Stimulated activated CD8-positive, alpha-beta memory T cell treated with anti-CD3 and anti-CD28 coated beads, Interleukin-12 subunit alpha, Interleukin-12 subunit beta, amount 100 ng/mL, for 24 hours (primary cell): ENCODE data around the gene C3orf49.

Source experiments
- DNase-seq: peaks from one replicate; pipeline ENCODE4 v3.0.0-alpha.2; 2020; ENCODE audit errors: extremely low read depth

The C3orf49 gene

DNA sequence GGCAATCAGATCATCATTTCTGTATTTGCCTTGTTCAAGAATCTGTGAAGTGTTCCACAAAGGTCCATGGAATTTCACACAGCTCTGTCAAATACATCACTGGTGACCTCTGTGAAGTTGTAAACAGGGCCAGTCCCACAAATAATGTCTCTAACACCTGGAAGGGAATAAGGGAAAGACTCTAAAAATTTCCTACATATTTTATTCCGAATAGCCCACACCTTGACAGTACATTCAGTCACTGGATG, at the start of gene C3orf49:
C3orf49 (plus strand) TSS at position 149 of the 248 bp plus-strand sequence. CDS start 173 bp downstream, outside the sequence.
- no peak for DNase-seq

GRCh38 chr3:63774781-63775180, 44.3 kb upstream of the C3orf49 start:
- DNase-seq: no peak

GRCh38 chr3:63779227-63779626, 39.9 kb upstream of the C3orf49 start:
- no peak for DNase-seq

GRCh38 chr3:63791974-63792373, 27.1 kb upstream of the C3orf49 start:
- no peak for DNase-seq

- no peak for DNase-seq
Measured at GRCh38 chr3:63795438-63795837, 23.7 kb upstream of the C3orf49 start.

- DNase-seq: no peak
Measured at GRCh38 chr3:63798544-63798943, 20.6 kb upstream of the C3orf49 start.

- no peak for DNase-seq
Measured at GRCh38 chr3:63798949-63799348, 20.1 kb upstream of the C3orf49 start.

GRCh38 chr3:63800097-63800496, 19.0 kb upstream of the C3orf49 start:
- DNase-seq: no peak

DNA sequence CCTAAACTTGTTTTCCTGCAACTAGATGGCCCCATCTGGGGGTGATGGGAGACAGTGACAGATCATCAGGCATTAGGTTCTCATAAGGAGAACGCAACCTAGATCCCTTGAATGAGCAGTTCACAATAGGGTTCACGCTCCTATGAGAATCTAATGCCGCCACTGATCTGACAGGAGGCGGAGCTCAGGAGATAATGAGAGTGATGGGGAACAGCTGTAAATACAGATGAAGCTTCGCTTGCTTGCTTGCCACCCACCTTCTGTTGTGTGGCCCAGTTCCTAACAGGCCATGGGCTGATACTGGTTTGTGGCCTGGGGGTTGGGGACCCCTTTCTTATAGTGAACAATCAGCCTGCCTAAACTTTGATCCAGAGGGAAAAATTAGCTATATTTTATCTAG, 15.2 kb upstream of the C3orf49 start:
- DNase-seq: no peak

DNA sequence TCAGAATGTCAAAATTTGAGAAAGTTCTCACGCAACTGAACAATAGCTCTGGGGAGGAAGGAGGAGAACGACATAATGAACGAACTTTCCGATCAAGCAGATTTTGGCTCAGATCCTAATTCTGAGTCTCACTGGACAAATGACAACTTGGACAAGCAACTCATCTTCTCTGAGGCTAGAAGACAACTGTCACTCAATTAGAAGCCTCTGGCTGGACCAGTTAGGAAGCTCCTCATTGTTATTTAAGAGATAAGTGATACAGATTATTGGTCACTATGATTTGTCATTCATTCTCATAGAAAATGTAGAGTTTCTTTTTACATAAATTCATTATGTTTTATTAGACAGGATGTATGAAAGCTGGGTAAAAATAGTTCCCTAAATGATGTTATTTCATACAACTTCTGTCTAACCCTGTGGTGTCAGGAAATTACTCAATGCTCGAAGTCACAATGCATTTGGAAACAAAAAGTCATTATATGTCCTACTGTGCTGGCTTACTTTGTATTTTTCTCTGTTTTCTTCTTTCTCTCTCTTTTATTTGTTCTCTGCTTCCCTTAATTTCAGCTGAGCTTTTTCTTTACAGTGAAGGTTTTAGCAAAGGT, 11.0 kb upstream of the C3orf49 start:
- no peak for DNase-seq

DNA sequence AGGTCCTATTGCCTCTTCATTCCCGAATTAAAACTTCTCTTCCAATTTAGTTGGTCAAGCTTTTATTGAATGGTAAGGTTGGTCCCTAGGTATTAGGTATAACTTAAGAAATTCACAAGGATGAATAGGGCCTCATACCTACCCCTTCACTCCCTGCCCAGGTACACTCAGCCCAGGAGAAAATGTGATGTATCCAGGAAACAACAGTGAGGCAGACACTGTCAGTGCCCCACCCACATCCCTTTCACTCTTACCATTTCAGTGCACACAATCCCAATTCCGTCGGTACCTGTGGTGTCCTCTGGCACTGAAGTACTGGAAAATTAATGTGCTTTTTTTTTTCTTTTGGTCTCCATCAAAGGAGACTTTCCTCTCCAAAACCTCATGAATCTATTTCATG, 10.5 kb upstream of the C3orf49 start:
- DNase-seq: no peak

DNA sequence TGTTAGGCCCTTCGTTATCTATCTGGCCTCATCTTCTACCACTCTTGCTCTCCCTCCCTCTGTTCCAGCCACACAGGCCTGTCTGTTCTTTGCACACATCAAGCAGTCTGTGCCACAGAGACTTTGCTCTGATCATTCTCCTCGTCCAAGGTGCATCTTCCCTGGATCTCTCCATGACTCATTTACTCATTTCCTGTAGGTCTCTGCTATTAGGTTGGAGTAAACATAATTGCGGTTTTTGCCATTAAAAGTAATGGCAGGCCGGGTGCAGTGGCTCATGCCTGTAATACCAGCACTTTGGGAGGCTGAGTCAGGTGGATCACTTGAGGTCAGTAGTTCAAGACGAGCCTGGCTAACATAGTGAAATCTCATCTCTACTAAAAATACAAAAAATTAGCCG, 9.5 kb upstream of the C3orf49 start:
- DNase-seq: no peak

DNA sequence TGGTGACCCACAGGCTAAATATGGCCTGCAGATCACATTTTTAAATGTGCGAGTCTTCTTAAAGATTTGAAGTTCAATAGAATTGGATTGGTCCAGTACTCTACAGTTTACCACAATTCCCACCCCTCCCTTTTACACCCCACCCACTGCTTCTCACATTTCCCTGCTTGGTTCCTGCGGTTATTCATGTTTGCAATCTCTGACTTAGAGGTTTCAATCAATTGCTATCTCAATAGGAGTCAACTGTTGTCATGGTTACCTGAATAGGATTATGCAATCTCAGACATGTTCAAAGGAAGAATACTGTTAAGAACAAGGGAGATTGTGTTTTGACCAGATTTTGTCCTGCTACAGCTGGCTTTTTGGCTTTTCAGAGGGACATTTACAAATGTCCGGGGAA, 4.9 kb upstream of the C3orf49 start:
- DNase-seq: no peak

DNA sequence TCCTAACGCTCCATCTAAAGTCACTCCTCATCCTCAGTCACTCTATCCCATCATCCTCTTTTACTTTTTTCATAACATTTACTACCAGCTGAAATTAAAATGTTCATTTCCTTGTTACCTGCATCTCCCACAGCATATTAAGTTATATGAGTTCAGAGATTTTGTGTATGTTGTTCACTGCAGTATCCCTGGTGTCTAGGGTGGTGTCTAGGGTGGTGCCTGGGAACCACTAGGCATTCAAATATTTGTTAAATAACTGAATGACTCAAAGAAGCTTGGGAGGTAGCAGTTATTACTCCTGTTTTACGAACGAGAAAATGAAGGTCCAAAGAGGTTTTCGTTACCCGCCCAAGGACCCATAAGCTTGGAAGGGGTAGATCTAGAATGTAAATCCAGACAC, 1.9 kb upstream of the C3orf49 start:
- no peak for DNase-seq

- peak; percentile 7 for DNase-seq
Measured at GRCh38 chr3:63818282-63819150, 583 bp upstream of the C3orf49 start.

- DNase-seq: no peak
Measured at GRCh38 chr3:63824309-63824708, 5.2 kb downstream of the C3orf49 start.

- DNase-seq: no peak
Measured at GRCh38 chr3:63830526-63830925, 11.4 kb downstream of the C3orf49 start.

DNA sequence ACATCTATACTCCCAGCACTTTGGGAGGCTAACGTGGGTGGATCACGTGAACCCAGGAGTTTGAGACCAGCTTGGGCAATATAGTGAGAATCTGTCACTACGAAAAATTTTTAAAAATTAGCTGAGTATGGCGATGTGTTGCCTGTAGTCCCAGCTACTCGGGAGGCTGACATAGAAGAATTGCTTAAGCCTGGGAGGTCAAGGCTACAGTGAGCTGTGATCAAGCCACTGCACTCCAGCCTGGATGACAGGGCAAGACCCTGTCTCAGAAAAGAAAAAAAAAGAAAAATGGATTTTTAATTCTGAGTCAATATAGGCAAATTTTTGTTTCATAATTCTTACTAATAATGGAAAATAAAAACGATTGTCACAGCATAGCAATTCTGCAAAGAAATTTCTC, 13.3 kb downstream of the C3orf49 start:
- no peak for DNase-seq

DNA sequence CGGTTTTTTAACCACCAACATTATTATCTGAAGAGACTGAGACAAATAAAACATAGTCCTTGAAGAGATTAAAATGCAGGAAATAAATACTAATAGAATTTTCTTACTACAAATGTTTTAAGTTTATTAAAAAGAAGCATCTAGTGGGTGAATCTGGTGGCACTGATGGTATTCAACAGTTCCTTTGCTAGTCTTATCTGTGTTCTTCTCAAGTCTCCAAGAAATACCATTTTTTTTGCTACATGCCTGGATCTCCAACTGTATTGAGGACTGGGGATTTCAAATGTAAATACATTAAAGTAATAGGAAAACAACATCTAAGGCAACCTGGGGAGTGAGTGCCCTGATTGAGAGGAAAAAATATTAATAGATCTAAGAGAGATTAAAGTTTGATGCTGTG, 22.6 kb downstream of the C3orf49 start:
- no peak for DNase-seq

GRCh38 chr3:63842127-63842526, 23.0 kb downstream of the C3orf49 start:
- no peak for DNase-seq

DNA sequence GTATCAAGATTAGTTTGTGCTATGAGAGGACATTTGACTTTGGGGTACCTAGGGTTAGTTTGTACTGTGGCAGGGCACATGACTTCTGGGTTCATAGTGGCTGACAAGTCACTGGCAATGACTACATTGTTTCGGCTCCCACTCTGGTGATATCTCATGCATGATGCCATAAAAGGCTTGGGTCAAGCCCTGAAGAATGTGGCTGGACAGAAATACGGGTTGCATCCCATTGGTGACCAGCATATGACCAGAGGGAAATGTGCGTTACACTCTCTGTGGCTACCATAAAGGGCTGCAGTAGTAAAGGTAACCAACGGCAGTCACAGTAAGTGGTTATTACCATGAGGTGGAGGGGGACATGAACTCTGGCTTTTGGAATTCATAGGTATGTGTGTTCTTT, 26.1 kb downstream of the C3orf49 start:
- DNase-seq: no peak

- DNase-seq: no peak
Measured at GRCh38 chr3:63847718-63848450, 28.8 kb downstream of the C3orf49 start.

DNA sequence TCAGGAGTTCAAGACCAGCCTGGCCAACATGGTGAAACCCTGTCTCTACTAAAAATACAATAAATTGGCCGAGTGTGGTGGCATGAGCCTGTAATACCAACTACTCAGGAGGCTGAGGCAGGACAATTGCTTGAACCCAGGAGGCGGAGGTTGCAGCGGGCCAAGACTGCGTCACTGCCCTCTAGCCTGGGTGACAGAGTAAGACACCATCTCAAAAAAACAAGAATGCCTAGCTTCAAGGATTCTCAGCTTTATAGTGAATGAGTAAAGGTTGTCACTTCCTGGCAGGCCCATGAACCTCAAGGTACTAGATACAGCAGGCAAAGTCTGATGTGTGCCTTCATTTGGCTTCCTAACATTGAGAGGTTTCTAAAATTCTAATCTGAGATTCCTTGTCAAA, 30.1 kb downstream of the C3orf49 start:
- DNase-seq: no peak
